HG03558 (cell line): ENCODE results near the gene TOMM20.
"Not testable (repeated sequence)": the region's sequence is repeated elsewhere in the genome, so short reads cannot be mapped to it uniquely, and the experiment has no call there.

Experiments
- ATAC-seq: cut with Tn5 transposase; IDR thresholded peaks from one replicate; pipeline ENCODE4 v1.9.1; 2021; ENCODE audit warnings: moderate number of reproducible peaks; ENCODE audit not compliant: unreplicated experiment; ENCODE audit errors: extremely low read depth

Gene TOMM20

GRCh38 chr1:235105051-235106043 is 23.3 kb downstream of the TOMM20 start:
- peak; percentile 75 for ATAC-seq

GRCh38 chr1:235102993-235103411 is 25.6 kb downstream of the TOMM20 start:
- ATAC-seq: no peak

- ATAC-seq: no peak
Observed at GRCh38 chr1:235102259-235102582, 26.4 kb downstream of the TOMM20 start.

- ATAC-seq: no peak
Observed at GRCh38 chr1:235101558-235102258, 26.9 kb downstream of the TOMM20 start.

GRCh38 chr1:235100194-235100772 is 28.4 kb downstream of the TOMM20 start:
- no peak for ATAC-seq

- ATAC-seq: no peak
Observed at GRCh38 chr1:235098991-235099390, 29.6 kb downstream of the TOMM20 start.

GRCh38 chr1:235098547-235098946 is 30.1 kb downstream of the TOMM20 start:
- no peak for ATAC-seq

GRCh38 chr1:235097501-235097900 is 31.1 kb downstream of the TOMM20 start:
- not testable (repeated sequence) for ATAC-seq

GRCh38 chr1:235095938-235096562 is 32.6 kb downstream of the TOMM20 start:
- no peak for ATAC-seq

GRCh38 chr1:235093696-235094592 is 34.7 kb downstream of the TOMM20 start:
- no peak for ATAC-seq

- ATAC-seq: no peak
Observed at GRCh38 chr1:235093013-235093695, 35.5 kb downstream of the TOMM20 start.

GRCh38 chr1:235092415-235092814 is 36.2 kb downstream of the TOMM20 start:
- not testable (repeated sequence) for ATAC-seq

- ATAC-seq: not testable (repeated sequence)
Observed at GRCh38 chr1:235092045-235092406, 36.6 kb downstream of the TOMM20 start.

GRCh38 chr1:235091319-235092044 is 37.2 kb downstream of the TOMM20 start:
- not testable (repeated sequence) for ATAC-seq

- no peak for ATAC-seq
Observed at GRCh38 chr1:235090406-235091069, 38.1 kb downstream of the TOMM20 start.

GRCh38 chr1:235088907-235089306 is 39.7 kb downstream of the TOMM20 start:
- ATAC-seq: no peak

GRCh38 chr1:235088430-235088829 is 40.2 kb downstream of the TOMM20 start:
- no peak for ATAC-seq

- ATAC-seq: no peak
Observed at GRCh38 chr1:235087906-235088305, 40.7 kb downstream of the TOMM20 start.
